NCI-H748 treated with DMSO at 0.1 percent for 48 hours (cell line): ENCODE results near the gene DUSP22.

Experiments used
- DNase-seq: peaks from one replicate; lab custom pipeline; 2025; lab: John Stamatoyannopoulos, UW

DUSP22 gene

DNA sequence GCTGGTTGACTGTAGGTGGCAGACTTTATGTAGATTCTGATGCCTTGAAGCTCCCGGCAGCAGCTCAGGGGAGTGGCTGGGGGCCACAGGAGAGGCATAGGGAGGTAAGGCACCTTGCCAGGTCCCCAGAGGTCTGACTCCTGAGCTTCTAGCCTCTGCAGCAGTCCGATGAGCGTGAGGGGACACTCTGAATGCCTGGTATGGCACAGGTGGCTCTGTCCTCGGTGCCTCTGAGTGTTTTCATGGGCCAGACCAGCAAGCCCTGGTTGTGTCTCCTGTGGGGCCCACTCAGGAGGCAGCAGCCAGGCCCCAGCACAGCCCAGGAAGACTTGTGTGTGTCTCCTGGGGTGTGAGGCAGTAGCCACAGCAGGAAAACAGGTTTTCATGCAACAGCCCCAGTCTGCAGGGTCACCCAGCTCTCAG lies 59.6 kb downstream of the DUSP22 start:
- no peak for DNase-seq

- no peak for DNase-seq
These were observed 60.2 kb downstream of the DUSP22 start for GRCh38 chr6:352474-352873.

- DNase-seq: no peak
These were observed 60.7 kb downstream of the DUSP22 start for GRCh38 chr6:352896-353470.

DNA sequence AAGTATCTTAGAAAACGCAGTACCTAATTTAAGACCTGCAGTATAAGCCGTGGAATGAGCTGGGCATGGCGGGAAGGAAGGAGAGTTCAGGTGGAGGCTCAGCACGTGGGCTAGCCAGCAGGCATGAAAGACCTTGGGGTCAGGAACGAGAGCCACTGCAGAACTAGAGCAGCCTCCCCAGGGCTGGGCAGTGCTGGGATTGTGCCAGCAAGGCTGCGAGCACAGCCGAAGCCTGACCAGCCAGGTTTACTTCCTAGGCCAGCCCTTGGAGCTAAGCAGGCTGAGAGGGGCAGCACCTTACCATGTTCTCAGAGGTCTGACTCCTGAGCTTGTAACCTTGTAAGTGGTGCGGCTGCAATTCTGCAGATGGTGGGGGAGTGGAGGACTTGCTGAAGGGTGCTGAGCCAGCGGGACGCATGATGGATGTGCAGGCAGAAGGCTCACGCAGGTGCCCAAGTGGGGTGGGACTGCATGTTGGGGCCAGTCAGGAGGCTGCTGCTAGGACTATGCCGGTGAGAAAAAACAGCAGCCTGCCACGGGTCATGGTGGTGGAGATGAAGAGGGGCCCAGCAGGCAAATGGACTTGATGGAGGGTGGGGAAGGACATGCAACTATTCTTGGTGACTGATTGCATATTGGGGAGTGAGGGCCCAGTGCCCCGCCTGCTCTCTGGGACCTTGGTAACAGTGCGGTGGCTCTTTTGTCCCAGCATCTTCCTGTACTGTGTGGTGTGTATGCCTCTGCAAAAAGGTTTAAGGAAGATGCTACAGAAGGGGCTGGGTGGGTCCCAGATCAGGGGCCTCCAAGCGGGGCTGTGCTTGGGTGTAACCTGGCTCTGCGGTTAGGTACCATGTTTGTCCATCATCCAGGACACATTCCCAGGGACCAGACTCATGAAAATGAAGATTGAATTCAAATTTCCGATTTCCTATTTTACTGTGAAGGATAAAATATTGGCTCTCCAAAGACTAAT lies 61.6 kb downstream of the DUSP22 start:
- no peak for DNase-seq

DNA sequence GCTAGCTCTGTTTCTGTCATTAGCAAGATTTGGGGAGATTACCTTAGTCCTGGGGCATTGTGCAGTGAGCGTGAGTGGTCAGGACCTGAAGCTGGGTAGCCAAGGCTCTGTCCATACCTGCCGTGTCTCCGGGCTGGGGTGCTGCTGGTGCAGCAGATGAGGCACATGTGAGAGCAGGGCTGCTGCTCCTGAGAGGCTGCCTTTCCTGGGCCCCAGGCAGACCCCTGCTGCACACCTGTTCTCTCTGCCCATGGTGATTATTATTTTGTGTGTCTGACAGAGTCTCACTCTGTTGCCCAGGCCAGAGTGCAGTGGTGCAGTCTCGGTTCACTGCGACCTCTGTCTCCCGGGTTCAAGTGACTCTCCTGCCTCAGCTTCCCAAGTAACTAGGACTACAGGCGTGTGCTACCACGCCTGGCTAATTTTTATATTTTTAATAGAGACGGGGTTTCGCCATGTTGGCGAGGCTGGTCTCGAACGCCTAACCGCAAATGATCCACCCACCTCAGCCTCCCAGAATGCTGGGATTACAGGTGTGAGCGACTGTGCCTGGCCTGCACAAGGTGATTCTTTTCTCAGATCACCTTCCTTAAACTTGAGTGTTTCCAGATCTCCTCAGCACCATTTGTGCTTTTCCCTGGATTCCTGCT lies 62.5 kb downstream of the DUSP22 start:
- no peak for DNase-seq

DNA sequence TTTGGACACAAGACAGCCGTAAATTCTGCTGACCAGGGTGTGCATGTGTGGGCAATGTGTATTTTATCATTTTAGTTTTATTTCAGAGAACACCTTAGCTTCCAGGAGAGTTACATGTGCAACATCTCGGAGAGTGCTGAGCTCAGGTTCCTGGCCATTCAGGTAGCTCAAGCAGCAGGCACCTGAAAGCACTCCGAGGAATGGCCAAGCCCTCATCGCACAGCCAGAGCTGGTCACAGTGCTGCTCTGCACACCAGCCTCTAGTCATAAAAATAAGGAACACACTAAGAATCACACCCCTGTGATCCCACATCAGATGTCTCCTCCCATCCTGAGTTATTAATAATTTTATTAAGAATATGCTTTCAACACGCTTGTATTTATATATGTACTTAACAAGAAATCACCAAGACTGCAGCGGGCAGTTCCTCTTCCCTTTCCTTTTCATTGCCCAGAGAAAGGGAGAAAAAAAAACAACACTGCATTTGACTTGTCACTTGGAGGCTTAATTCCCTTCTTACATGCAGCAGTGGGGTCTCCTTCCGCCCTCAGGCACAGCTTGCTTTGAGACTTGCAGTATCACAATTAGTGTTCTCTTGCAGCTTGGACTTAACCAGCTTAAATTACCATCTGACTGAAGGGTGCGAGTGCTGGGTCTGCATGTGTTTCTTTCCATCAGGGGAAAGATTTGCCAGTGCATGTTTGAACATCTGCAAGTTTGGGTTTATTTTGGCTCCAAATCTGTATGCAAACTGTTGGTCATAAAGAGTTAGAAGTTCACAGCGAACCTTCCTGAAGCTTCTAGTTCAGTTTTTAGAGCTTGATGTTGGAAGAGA lies 63.3 kb downstream of the DUSP22 start:
- DNase-seq: no peak

- no peak for DNase-seq
These were observed 64.6 kb downstream of the DUSP22 start for GRCh38 chr6:356828-357251.

DNA sequence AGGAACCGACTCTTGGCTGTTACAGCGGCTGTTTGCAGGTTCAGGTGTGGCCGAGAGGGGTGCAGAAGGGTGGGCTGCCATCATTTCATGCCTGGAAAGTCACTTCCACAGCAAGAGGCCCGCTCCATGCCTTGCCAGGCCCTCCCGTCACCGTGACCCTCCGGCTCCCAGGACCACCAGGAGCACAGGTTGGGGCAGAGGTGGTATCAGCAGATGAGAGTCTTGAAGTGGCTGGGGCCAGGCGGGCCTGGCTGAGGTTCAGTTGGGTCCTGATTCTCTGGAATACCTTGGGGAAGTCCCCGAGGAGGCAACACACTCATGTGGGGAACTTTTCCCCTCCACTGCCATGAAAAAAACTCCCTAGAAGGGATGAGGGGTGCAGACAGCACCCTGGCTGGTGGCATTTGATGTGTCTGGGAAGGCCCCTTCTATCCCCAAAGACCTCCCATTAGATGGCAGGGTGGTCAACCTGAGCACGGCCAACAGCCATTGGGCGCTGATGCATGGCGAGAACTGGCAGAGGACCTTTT lies 65.0 kb downstream of the DUSP22 start:
- no peak for DNase-seq

- DNase-seq: no peak
These were observed 65.6 kb downstream of the DUSP22 start for GRCh38 chr6:357791-358341.

- DNase-seq: no peak
These were observed 66.1 kb downstream of the DUSP22 start for GRCh38 chr6:358432-358831.

GRCh38 chr6:358847-359246 lies 66.6 kb downstream of the DUSP22 start:
- DNase-seq: no peak

DNA sequence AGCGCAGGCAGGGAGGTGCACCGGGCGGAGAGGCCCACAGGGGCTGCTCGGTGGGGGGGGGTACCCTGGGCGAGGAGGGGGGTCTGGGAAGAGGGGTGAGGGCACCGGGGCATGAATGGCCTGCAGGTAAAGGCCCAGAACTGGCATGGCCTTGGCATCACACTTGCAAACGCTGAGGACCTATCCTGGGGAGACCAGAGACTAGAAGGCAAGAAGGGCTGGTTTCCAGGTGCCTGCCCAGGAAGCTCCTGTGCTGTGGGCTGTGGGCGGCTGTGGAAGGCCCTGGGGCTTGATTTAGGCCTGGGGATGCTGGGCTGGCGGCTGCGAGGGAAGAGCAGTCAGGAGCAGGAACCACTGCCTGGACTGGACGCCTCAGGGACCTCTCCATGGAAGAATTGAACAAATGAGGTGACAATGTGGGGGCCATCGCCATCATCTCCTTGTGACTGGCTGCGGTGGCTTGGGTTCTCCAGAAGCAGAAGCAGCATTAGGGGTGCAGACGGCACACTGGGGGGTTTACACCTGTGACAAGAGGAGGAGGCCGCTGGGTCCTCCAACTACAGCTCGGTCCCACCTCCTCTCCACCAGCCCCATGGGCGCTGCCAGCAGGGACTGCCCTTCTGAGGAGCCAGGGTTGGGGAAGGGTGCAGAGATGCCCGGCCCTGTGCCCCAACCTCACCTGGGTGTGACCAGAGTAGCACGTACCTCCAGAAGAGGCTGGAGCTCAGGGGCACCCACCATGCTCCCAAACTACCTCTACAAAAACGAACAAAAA lies 67.2 kb downstream of the DUSP22 start:
- no peak for DNase-seq

- no peak for DNase-seq
These were observed 68.1 kb downstream of the DUSP22 start for GRCh38 chr6:360349-360748.

GRCh38 chr6:360764-361373 lies 68.6 kb downstream of the DUSP22 start:
- no peak for DNase-seq

GRCh38 chr6:361411-362132 lies 69.3 kb downstream of the DUSP22 start:
- DNase-seq: no peak

DNA sequence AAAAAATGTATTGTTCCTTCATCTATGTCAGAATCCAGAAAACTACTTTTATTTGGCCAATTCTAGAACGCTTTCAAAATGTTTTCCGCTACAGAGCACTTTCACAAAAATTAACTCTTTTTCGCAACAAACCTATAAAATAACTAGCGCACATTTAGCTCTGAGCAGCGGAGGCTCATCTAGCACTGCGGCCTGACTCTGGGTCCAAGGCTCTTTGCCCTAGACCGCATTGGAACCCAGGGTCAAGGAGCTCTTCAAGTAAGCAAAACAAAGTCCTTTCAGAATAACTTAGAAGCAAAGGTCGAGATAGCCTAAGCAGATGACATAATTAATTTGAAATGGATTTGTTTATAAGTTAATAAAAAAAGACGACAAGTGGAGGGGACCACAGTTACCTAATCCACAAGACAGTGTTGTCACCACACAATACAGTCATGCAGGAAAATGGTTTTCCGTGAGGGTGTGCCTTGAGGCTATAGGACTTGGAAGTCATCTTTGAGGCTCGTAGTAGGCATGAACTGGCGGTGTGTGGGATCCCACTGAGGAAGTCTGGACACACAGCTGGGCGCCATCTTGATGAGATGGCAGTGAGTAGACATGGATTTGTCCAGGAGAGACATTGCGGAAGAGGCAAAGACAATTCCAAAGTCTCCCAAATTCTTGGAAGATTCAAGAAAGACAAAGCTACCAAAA lies 70.1 kb downstream of the DUSP22 start:
- DNase-seq: no peak

- no peak for DNase-seq
These were observed 70.6 kb downstream of the DUSP22 start for GRCh38 chr6:362924-363249.

- no peak for DNase-seq
These were observed 71.0 kb downstream of the DUSP22 start for GRCh38 chr6:363291-363690.

DNA sequence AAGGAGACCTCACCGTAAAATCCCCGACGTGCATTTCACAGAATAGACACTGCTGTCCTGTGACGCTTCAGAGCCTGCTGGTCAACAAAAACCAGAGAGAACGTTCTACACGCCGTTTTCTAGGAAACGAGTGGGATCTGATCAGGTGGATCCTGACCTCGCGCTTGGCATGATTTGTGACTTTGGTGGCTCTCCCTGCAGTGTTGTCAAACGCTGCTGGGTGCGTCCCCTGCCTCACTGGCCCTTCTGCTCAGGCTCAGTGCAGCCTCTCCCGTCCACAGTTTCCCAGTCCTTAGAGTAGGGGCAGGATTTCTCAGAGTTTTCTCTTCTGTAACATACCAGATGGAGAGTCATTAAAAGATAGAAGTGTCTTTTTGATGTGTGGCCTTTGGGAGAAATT lies 71.6 kb downstream of the DUSP22 start:
- DNase-seq: no peak
